PC-3 (cell line): ENCODE data around the gene CYP20A1. TPM values are rescaled to one million over a fixed set of nuclear protein-coding genes. Genes with fewer than 3 reads are reported as not detected.
"Not testable (repeated sequence)": the region's sequence is repeated elsewhere in the genome, so short reads cannot be mapped to it uniquely, and the experiment has no call there.

ENCODE experiments used
- ATAC-seq: fragments of 200-7000 bp; cut with Tn5 transposase; 2 replicates; pipeline ENCODE4 v1.9.1; 2020; ENCODE audit warnings: mild to moderate bottlenecking, moderate library complexity
- BruUV-seq: library from RNA; stranded (reverse); fragments of 400-500 nt; replicated peaks from 2 replicates; lab custom pipeline; 2021; lab: Mats Ljungman, UMichigan
- CTCF ChIA-PET: fragments of 300-600 bp; sonication (Branson Sonifier 250); formaldehyde crosslinking; loops from one replicate; lab custom pipeline; 2022; ENCODE audit warnings: antibody characterized with exemption; lab: Charles Lee
- POLR2A ChIA-PET: fragments of 300-600 bp; sonication (Branson Sonifier 250); formaldehyde crosslinking; loops from one replicate; lab custom pipeline; 2022; ENCODE audit warnings: antibody characterized with exemption; ENCODE audit not compliant: unreplicated experiment; lab: Charles Lee
- DNase-seq: peaks from one replicate; pipeline ENCODE4 v3.0.0-alpha.2; 2015
- H2AFZ ChIP-seq: fragments of 300-600 bp; sonication (generic); 2 replicates; pipeline ENCODE4 v1.6.0; 2016; ENCODE audit warnings: antibody characterized with exemption, low read length
- H3F3A ChIP-seq: fragments of 300-600 bp; sonication (generic); one replicate; pipeline ENCODE4 v1.6.0; 2017; ENCODE audit warnings: antibody characterized with exemption, low read length, control low read depth, mild to moderate bottlenecking; ENCODE audit not compliant: unreplicated experiment
- H3K27ac ChIP-seq: fragments of 300-600 bp; sonication (generic); 2 replicates; pipeline ENCODE4 v1.5.1; 2016; ENCODE audit warnings: mild to moderate bottlenecking, low read length
- H3K27me3 ChIP-seq: fragments of 300-600 bp; sonication (generic); 2 replicates; pipeline ENCODE4 v1.6.1; 2016; ENCODE audit warnings: low read length, mixed read lengths
- H3K36me3 ChIP-seq: fragments of 300-600 bp; sonication (generic); 2 replicates; pipeline ENCODE4 v1.6.1; 2016; ENCODE audit warnings: low read depth, mixed run types, low read length, mixed read lengths
- H3K4me1 ChIP-seq: fragments of 300-600 bp; sonication (generic); 2 replicates; pipeline ENCODE4 v1.5.1; 2016; ENCODE audit warnings: low read length; ENCODE audit not compliant: insufficient read depth
- H3K4me2 ChIP-seq: fragments of 300-600 bp; sonication (generic); 2 replicates; pipeline ENCODE4 v1.6.0; 2016; ENCODE audit warnings: low read length
- H3K4me3 ChIP-seq: fragments of 300-600 bp; sonication (generic); 2 replicates; pipeline ENCODE4 v1.5.1; 2016; ENCODE audit warnings: mild to moderate bottlenecking, low read length, mixed read lengths
- H3K79me2 ChIP-seq: fragments of 300-600 bp; sonication (generic); 2 replicates; pipeline ENCODE4 v1.6.1; 2017; ENCODE audit warnings: low read length, mixed read lengths
- H3K9ac ChIP-seq: fragments of 300-600 bp; sonication (generic); 2 replicates; pipeline ENCODE4 v1.6.0; 2016; ENCODE audit warnings: mild to moderate bottlenecking, low read length
- H3K9me2 ChIP-seq: fragments of 300-600 bp; sonication (generic); replicated peaks from 2 replicates; pipeline ENCODE4 v1.6.1; 2016; ENCODE audit warnings: mixed run types, low read length, mixed read lengths
- H3K9me3 ChIP-seq: fragments of 300-600 bp; sonication (generic); 2 replicates; pipeline ENCODE4 v1.6.1; 2016; ENCODE audit warnings: low read length, mixed read lengths
- H4K20me1 ChIP-seq: fragments of 300-600 bp; sonication (generic); 2 replicates; pipeline ENCODE4 v1.6.1; 2016; ENCODE audit warnings: low read length, mixed read lengths
- EZH2 ChIP-seq: fragments of 300-600 bp; sonication (generic); IDR thresholded peaks from one replicate; pipeline ENCODE4 v1.6.1; 2017; ENCODE audit warnings: antibody characterized with exemption, mild to moderate bottlenecking, low read length; ENCODE audit not compliant: unreplicated experiment
- EZH2phosphoT487 ChIP-seq: fragments of 300-600 bp; sonication (generic); IDR thresholded peaks from 2 replicates; pipeline ENCODE4 v1.6.1; 2018; ENCODE audit warnings: mild to moderate bottlenecking, antibody characterized with exemption, low read length, borderline replicate concordance
- intact Hi-C: fragments of 100-400 bp; cut with micrococcal nuclease; formaldehyde crosslinking; loops from 2 replicates; pipeline ENCODE4 v1.9.0; 2023
- total RNA-seq: library from RNA; depleted of rRNA; stranded (reverse); fragments of >200 nt; gene quantifications from 2 replicates; pipeline ENCODE4 v1.2.3, GENCODE V29; 2014
- TF ChIP-seq, protein P1 (sequence below): fragments of 300-600 bp; sonication (generic); conservative IDR thresholded peaks from 2 replicates; pipeline ENCODE4 v1.5.1; 2017; ENCODE audit warnings: antibody characterized with exemption, low read depth, mild to moderate bottlenecking, low read length

The CYP20A1 gene
- total RNA-seq, 1 experiment from 2014 or later = 14.1 TPM

DNA sequence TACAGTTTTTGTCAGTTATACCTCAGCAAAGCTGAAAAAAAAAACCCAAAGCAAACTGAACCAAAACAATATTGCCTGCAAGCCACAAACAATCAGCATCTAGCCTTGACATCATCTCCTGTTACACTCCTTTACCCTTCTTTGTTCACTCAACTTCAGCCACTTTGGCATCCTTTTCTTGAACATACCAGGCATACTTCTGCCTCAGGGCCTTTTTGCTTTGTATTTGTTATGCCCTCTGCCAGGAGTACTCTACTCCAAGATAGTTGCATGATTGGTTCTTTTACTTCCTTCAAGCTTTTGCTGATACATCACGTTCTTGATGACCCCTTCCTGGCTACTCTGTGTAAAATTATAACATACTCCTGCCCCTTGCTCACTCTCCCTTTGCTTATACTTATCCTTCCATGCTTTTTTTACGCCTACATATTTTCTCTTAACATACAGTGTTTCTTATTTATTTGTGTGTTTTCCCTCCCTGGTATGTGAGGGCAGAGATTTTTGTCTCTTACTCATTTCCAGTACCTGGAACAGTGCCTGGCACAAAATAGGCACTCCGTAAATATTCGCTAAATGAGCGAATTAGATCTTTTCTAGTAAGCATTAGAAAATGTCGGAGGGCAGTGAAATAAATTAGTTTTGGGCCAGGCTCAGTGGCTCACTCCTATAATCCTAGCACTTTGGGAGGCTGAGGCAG is 102.1 kb downstream of the CYP20A1 start:
- POLR2A ChIA-PET = no interaction called here

DNA sequence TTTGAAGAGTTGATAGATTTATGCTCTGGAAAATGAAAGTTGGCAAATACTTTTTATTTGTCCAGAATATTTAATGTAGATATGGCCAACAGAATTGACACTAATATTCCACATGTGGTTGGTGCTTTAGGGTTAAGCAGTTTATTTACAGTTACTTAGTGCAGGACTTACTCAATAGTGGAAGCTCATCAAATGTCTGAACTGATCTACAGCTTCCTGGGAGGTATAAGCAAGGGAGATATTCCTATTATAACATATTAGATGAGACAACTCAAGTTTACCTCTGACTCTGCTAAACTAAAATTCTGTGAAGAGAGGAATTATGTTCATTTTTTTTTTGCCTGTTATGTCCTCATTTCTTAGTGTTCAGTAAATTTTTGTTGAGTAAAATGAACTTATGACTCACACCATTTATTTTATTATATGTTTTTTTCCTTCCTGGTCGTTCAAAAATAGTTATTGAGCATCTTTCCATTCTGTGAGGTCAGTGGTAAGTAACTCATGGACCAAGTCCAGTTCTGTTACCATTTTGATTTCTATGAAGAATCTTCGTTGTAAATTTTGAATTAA is 103.0 kb downstream of the CYP20A1 start:
- BruUV-seq = no TSS peak
- Histone ChIP-seq H3K27me3 (no peaks in the 10 kb centered on the region), H4K20me1 (no peaks in the 10 kb centered on the region), H3K79me2 (peaks cover 78% of the 10 kb centered on the region), H3K4me1 (peaks cover 32% of the 10 kb centered on the region), H3K9me2 (no peaks in the 10 kb centered on the region), H3K27ac (peak overlapping the region; percentile 77), H3K9ac (peak overlapping the region; percentile 13; the same call in 1 of the 2 replicates), H2AFZ (no peak overlapping the region), H3K9me3 (no peaks in the 10 kb centered on the region), H3K36me3 (peaks cover 10% of the 10 kb centered on the region), H3K4me2 (peak overlapping the region; percentile 67), H3K4me3 (peak overlapping the region; percentile 17; the same call in 1 of the 2 replicates), H3F3A (peaks cover 8% of the 10 kb centered on the region)
- intact Hi-C loops = loop anchor here (5.0 kb wide), 1 partner anchor 45 kb away; no protein-coding TSS in a partner anchor
- ChIA-PET CTCF (no interaction called here), POLR2A (no interaction called here)
- peak; percentile 27; the same call in 1 of the 2 replicates for ATAC-seq
- peak; percentile 34 for DNase-seq
- TF ChIP-seq, protein P1, sequence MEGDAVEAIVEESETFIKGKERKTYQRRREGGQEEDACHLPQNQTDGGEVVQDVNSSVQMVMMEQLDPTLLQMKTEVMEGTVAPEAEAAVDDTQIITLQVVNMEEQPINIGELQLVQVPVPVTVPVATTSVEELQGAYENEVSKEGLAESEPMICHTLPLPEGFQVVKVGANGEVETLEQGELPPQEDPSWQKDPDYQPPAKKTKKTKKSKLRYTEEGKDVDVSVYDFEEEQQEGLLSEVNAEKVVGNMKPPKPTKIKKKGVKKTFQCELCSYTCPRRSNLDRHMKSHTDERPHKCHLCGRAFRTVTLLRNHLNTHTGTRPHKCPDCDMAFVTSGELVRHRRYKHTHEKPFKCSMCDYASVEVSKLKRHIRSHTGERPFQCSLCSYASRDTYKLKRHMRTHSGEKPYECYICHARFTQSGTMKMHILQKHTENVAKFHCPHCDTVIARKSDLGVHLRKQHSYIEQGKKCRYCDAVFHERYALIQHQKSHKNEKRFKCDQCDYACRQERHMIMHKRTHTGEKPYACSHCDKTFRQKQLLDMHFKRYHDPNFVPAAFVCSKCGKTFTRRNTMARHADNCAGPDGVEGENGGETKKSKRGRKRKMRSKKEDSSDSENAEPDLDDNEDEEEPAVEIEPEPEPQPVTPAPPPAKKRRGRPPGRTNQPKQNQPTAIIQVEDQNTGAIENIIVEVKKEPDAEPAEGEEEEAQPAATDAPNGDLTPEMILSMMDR = no peak
- no peak for TF ChIP-seq EZH2
- TF ChIP-seq EZH2phosphoT487 = no peak

More for the DNA sequence above, 102.1 kb downstream of the CYP20A1 start:
- DNase-seq (peak; percentile 97), ATAC-seq (peak; percentile 91)
- no peak overlapping the region for H2AFZ ChIP-seq
- H3K9me2 ChIP-seq = no peaks in the 10 kb centered on the region
- peak overlapping the region; percentile 20; the same call in 1 of the 2 replicates for H3K4me3 ChIP-seq
- BruUV-seq = TSS peak; percentile 33
- peak overlapping the region; percentile 27; the same call in 1 of the 2 replicates for H3K9ac ChIP-seq
- peak overlapping the region; percentile 67 for H3K4me2 ChIP-seq
- no peaks in the 10 kb centered on the region for H4K20me1 ChIP-seq
- CTCF ChIA-PET = no interaction called here
- peaks cover 8% of the 10 kb centered on the region for H3F3A ChIP-seq
- H3K36me3 ChIP-seq = peaks cover 19% of the 10 kb centered on the region
- intact Hi-C loops = loop anchor here (5.0 kb wide), 1 partner anchor 46 kb away; no protein-coding TSS in a partner anchor
- no peaks in the 10 kb centered on the region for H3K9me3 ChIP-seq
- H3K79me2 ChIP-seq = peaks cover 79% of the 10 kb centered on the region
- TF ChIP-seq EZH2 (no peak), EZH2phosphoT487 (no peak)
- TF ChIP-seq, protein P1 = no peak
- peaks cover 32% of the 10 kb centered on the region for H3K4me1 ChIP-seq
- H3K27me3 ChIP-seq = no peaks in the 10 kb centered on the region
- peak overlapping the region; percentile 77 for H3K27ac ChIP-seq

DNA sequence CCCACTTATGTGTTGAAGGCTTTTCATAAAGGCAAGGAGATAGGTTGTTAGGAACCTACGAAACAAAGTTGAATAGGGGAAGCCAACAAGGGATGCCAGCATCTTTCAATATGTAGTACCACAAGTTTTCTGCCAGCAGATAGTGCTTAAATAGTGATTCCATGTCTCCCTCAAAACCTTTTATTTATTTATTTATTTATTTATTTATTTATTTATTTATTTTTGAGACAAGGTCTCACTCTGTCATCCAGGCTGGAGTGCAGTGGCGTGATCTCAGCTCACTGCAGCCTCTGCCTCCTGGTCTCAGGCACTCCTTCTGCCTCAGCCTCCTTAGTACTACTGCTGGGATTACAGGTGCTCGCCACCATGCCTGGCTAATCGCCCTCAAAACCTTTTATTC is 103.6 kb downstream of the CYP20A1 start:
- H3K9me3 ChIP-seq, DNase-seq, CTCF ChIA-PET, H3K4me3 ChIP-seq, BruUV-seq, ATAC-seq, H3F3A ChIP-seq, H3K9me2 ChIP-seq, H3K27me3 ChIP-seq, POLR2A ChIA-PET, H4K20me1 ChIP-seq, H2AFZ ChIP-seq, H3K9ac ChIP-seq, H3K36me3 ChIP-seq: not testable (repeated sequence)
- Histone ChIP-seq H3K27ac (peak overlapping the region; percentile 77), H3K79me2 (peaks cover 78% of the 10 kb centered on the region), H3K4me2 (peak overlapping the region; percentile 67), H3K4me1 (peaks cover 32% of the 10 kb centered on the region)
- intact Hi-C loops = loop anchor here (5.0 kb wide), 1 partner anchor 45 kb away; no protein-coding TSS in a partner anchor
